OCI-LY7 (cell line): ENCODE data around the gene SPG11. TPM values are rescaled to one million over a fixed set of nuclear protein-coding genes. Genes with fewer than 3 reads are reported as not detected.

Experiments
- BruUV-seq: library from RNA; stranded (reverse); fragments of 400-500 nt; replicated peaks from 2 replicates; lab custom pipeline; 2021; lab: Mats Ljungman, UMichigan
- CTCF ChIA-PET: fragments of 300-600 bp; sonication (Branson Sonifier 250); formaldehyde crosslinking; loops from one replicate; lab custom pipeline; 2022; ENCODE audit warnings: antibody characterized with exemption; ENCODE audit not compliant: unreplicated experiment; lab: Charles Lee
- POLR2A ChIA-PET: fragments of 300-600 bp; sonication (Branson Sonifier 250); formaldehyde crosslinking; loops from one replicate; lab custom pipeline; 2022; ENCODE audit warnings: antibody characterized with exemption; lab: Charles Lee
- DNase-seq: peaks from one replicate; pipeline ENCODE4 v3.0.0-alpha.2; 2015; ENCODE audit warnings: low spot score
- H2AFZ ChIP-seq: fragments of 200-600 bp; sonication (generic), shearing (Covaris generic); 2 replicates; pipeline ENCODE4 v1.6.1; 2014; ENCODE audit warnings: mild to moderate bottlenecking, antibody characterized with exemption, low read length, moderate library complexity
- H3K27ac ChIP-seq: fragments of 200-600 bp; sonication (generic); 2 replicates; pipeline ENCODE4 v1.5.1; 2014; ENCODE audit warnings: mixed run types, low read depth, mild to moderate bottlenecking, moderate library complexity, low read length, inconsistent platforms; ENCODE audit not compliant: poor library complexity, severe bottlenecking
- H3K36me3 ChIP-seq: fragments of 200-600 bp; sonication (generic); 2 replicates; pipeline ENCODE4 v1.6.1; 2014; ENCODE audit warnings: mild to moderate bottlenecking, antibody characterized with exemption, low read length, moderate library complexity, mixed read lengths; ENCODE audit not compliant: insufficient read depth
- H3K4me1 ChIP-seq: fragments of 200-600 bp; sonication (generic); 2 replicates; pipeline ENCODE4 v1.5.1; 2014; ENCODE audit warnings: mild to moderate bottlenecking, low read length; ENCODE audit not compliant: insufficient read depth, poor library complexity, severe bottlenecking
- H3K4me2 ChIP-seq: fragments of 200-600 bp; sonication (generic); 2 replicates; pipeline ENCODE4 v1.6.1; 2014; ENCODE audit warnings: mild to moderate bottlenecking, low read length
- H3K4me3 ChIP-seq: fragments of 200-600 bp; sonication (generic); 2 replicates; pipeline ENCODE4 v1.5.1; 2014; ENCODE audit warnings: mild to moderate bottlenecking, low read depth, low read length; ENCODE audit not compliant: poor library complexity, severe bottlenecking
- H3K79me2 ChIP-seq: fragments of 200-600 bp; sonication (generic); 2 replicates; pipeline ENCODE4 v1.6.1; 2016; ENCODE audit warnings: low read depth, mild to moderate bottlenecking, low read length, moderate library complexity, mixed read lengths; ENCODE audit not compliant: insufficient read depth
- H3K9me2 ChIP-seq: fragments of 200-600 bp; sonication (generic); 2 replicates; pipeline ENCODE4 v1.6.1; 2016; ENCODE audit warnings: mild to moderate bottlenecking, low read length, mixed read lengths; ENCODE audit not compliant: insufficient read depth
- H3K9me3 ChIP-seq: fragments of 200-600 bp; sonication (generic); 2 replicates; pipeline ENCODE4 v1.6.1; 2014; ENCODE audit warnings: mild to moderate bottlenecking, mixed run types, low read length, mixed read lengths
- H4K20me1 ChIP-seq: fragments of 200-600 bp; sonication (generic); 2 replicates; pipeline ENCODE4 v1.6.1; 2014; ENCODE audit warnings: mild to moderate bottlenecking, antibody characterized with exemption, low read length, moderate library complexity, mixed read lengths; ENCODE audit not compliant: insufficient read depth
- CTCF ChIP-seq: fragments of 200-600 bp; sonication (generic); conservative IDR thresholded peaks from 2 replicates; pipeline ENCODE4 v1.5.1; 2014; ENCODE audit warnings: mild to moderate bottlenecking, antibody characterized with exemption, low read length, moderate library complexity, mixed read lengths
- EZH2phosphoT487 ChIP-seq: fragments of 200-600 bp; sonication (generic); IDR thresholded peaks from 2 replicates; pipeline ENCODE4 v1.6.1; 2018; ENCODE audit warnings: low read depth, borderline replicate concordance, mild to moderate bottlenecking, mixed run types, antibody characterized with exemption, low read length, moderate library complexity, mixed read lengths
- intact Hi-C: fragments of 100-400 bp; cut with micrococcal nuclease; formaldehyde crosslinking; loops from one replicate; pipeline ENCODE4 v1.10.0; 2022; ENCODE audit not compliant: unreplicated experiment
- total RNA-seq, 2 experiments: library from RNA; depleted of rRNA in 1 of 2; stranded (reverse); fragments of >200 nt in 1 of 2; shearing (Covaris generic) in 1 of 2; gene quantifications; 2 replicates each; pipeline ENCODE4 v1.2.3, GENCODE V29; 2014 to 2022

The SPG11 gene
- total RNA-seq, 2 experiments from 2014 or later = 69.1 to 92.8 TPM

GRCh38 chr15:44661576-44661975 is 1.9 kb downstream of the SPG11 start:
- Histone ChIP-seq H2AFZ (no peak overlapping the region), H3K36me3 (peaks cover 36% of the 10 kb centered on the region), H3K9me2 (no peaks in the 10 kb centered on the region), H3K27ac (peak overlapping the region; percentile 89), H3K4me1 (peaks cover 42% of the 10 kb centered on the region), H3K4me3 (peak overlapping the region; percentile 79), H3K4me2 (peak overlapping the region; percentile 83), H4K20me1 (no peaks in the 10 kb centered on the region), H3K9me3 (no peaks in the 10 kb centered on the region), H3K79me2 (peaks cover 26% of the 10 kb centered on the region)
- ChIA-PET CTCF (no interaction called here), POLR2A (interaction anchor here (0.8 to 5.6 kb wide), 3 partner anchors 45 to 76 kb away, joined by 3 to 68 read pairs (median 6); partner anchors contain the start of gene TRIM69)
- DNase-seq = no peak
- intact Hi-C loops = loop anchor here (5.0 kb wide), 1 partner anchor 74 kb away; no protein-coding TSS in a partner anchor
- no peak for TF ChIP-seq CTCF
- TF ChIP-seq EZH2phosphoT487 = no peak
- BruUV-seq = no TSS peak

- ChIA-PET CTCF (no interaction called here), POLR2A (no interaction called here)
- Histone ChIP-seq H3K27ac (no peak overlapping the region), H3K9me2 (no peaks in the 10 kb centered on the region), H4K20me1 (no peaks in the 10 kb centered on the region), H3K79me2 (peaks cover 26% of the 10 kb centered on the region), H3K4me3 (no peak overlapping the region), H3K4me1 (peaks cover 21% of the 10 kb centered on the region), H3K9me3 (no peaks in the 10 kb centered on the region), H2AFZ (no peak overlapping the region), H3K4me2 (no peak overlapping the region), H3K36me3 (peaks cover 61% of the 10 kb centered on the region)
- BruUV-seq = no TSS peak
- TF ChIP-seq EZH2phosphoT487 (no peak), CTCF (no peak)
- DNase-seq = no peak
- intact Hi-C loops = no loop called here
These were observed 4.4 kb downstream of the SPG11 start for GRCh38 chr15:44659056-44659455.

- Histone ChIP-seq H3K4me2 (no peak overlapping the region), H3K27ac (no peak overlapping the region), H3K36me3 (peaks cover 78% of the 10 kb centered on the region), H3K9me3 (no peaks in the 10 kb centered on the region), H3K9me2 (no peaks in the 10 kb centered on the region), H3K79me2 (peaks cover 21% of the 10 kb centered on the region), H3K4me3 (no peak overlapping the region), H4K20me1 (no peaks in the 10 kb centered on the region), H2AFZ (no peak overlapping the region), H3K4me1 (peaks cover 15% of the 10 kb centered on the region)
- BruUV-seq = no TSS peak
- TF ChIP-seq CTCF (no peak), EZH2phosphoT487 (no peak)
- CTCF ChIA-PET = no interaction called here
- POLR2A ChIA-PET = interaction anchor here (0.8 to 1.3 kb wide), 3 partner anchors 57 to 112 kb away, joined by 3 read pairs; no protein-coding TSS in a partner anchor
- DNase-seq = no peak
- intact Hi-C loops = no loop called here
These were observed 6.1 kb downstream of the SPG11 start for GRCh38 chr15:44657378-44657777.
